NB4 (cell line): ENCODE results near the gene KCNQ5.

ENCODE experiments used
- DNase-seq: peaks from one replicate; pipeline ENCODE4 v3.0.0; 2010; ENCODE audit warnings: low read depth
- H3K4me3 ChIP-seq: one replicate; pipeline ENCODE4 v1.5.1; 2011; ENCODE audit warnings: mild to moderate bottlenecking, low read depth, low read length, moderate library complexity
- MAX ChIP-seq: IDR thresholded peaks from 2 replicates; pipeline ENCODE4 v1.6.1; 2011; ENCODE audit warnings: low read depth, low read length
- MYC ChIP-seq: IDR thresholded peaks from 2 replicates; pipeline ENCODE4 v1.6.1; 2011; ENCODE audit warnings: low read depth, low read length
- POLR2A ChIP-seq: IDR thresholded peaks from 2 replicates; pipeline ENCODE4 v1.6.1; 2011; ENCODE audit warnings: mild to moderate bottlenecking; ENCODE audit not compliant: insufficient read length; ENCODE audit errors: extremely low read depth
- TF ChIP-seq, protein P1 (sequence below): IDR thresholded peaks from one replicate; pipeline ENCODE4 v1.5.1; 2012; ENCODE audit warnings: low read depth, low read length

The KCNQ5 gene

DNA sequence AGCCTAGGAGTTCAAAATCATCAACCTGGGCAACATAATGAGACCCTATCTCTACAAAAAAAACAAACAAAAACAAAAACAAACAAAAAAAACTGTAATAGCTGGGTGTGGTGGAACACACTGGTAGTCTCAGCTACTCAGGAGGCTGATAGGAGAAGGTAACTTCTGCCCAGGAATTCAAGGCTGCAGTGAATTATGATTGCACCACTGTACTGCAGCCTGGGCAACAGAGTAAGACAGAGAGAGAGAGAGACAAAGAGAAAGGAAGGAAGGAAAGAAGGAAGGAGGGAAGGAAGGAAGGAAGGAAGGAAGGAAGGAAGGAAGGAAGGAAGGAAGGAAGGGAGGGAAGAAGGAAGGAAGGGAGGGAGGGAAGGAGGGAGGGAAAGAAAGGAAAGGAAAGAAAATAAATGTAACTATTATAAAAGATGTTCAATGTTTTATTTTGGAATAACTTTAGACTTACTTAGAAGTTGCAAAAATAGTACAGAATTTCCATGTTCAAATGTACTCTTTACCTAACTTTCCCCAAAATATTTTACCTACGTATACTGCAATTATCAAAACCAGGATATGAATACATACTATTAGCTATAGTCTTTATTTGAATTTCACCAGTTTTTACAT, 428.2 kb downstream of the KCNQ5 start:
- DNase-seq: no peak
- H3K4me3 ChIP-seq: no peak overlapping the region
- TF ChIP-seq POLR2A (no peak), MAX (no peak)

GRCh38 chr6:73050706-73051105, 428.8 kb downstream of the KCNQ5 start:
- TF ChIP-seq, protein P1, sequence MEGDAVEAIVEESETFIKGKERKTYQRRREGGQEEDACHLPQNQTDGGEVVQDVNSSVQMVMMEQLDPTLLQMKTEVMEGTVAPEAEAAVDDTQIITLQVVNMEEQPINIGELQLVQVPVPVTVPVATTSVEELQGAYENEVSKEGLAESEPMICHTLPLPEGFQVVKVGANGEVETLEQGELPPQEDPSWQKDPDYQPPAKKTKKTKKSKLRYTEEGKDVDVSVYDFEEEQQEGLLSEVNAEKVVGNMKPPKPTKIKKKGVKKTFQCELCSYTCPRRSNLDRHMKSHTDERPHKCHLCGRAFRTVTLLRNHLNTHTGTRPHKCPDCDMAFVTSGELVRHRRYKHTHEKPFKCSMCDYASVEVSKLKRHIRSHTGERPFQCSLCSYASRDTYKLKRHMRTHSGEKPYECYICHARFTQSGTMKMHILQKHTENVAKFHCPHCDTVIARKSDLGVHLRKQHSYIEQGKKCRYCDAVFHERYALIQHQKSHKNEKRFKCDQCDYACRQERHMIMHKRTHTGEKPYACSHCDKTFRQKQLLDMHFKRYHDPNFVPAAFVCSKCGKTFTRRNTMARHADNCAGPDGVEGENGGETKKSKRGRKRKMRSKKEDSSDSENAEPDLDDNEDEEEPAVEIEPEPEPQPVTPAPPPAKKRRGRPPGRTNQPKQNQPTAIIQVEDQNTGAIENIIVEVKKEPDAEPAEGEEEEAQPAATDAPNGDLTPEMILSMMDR: no peak
- TF ChIP-seq MYC: no peak
- no peak for TF ChIP-seq MAX
- no peak for TF ChIP-seq POLR2A
- no peak for DNase-seq
- no peak overlapping the region for H3K4me3 ChIP-seq

GRCh38 chr6:73051147-73051546, 429.3 kb downstream of the KCNQ5 start:
- H3K4me3 ChIP-seq: no peak overlapping the region
- no peak for DNase-seq
- TF ChIP-seq POLR2A: no peak
- TF ChIP-seq, protein P1: no peak
- TF ChIP-seq MAX: no peak
- no peak for TF ChIP-seq MYC

DNA sequence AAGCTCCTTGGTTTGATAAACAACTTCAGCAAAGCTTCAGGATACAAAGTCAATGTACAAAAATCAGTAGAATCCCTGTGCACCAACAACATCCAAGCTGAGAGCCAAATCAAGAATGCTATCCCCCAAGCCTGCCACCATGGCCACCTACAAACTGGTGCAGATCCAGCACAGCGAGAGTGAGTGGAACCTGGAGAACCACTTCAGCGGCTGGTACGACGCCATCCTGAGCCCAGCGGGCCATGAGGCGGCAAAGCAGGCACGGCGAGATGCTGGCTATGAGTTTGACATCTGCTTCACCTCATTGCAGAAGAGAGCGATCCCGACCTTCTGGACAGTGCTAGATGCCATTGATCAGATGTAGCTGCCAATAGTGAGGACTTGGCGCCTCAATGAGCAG, 433.1 kb downstream of the KCNQ5 start:
- no peak overlapping the region for H3K4me3 ChIP-seq
- TF ChIP-seq MAX (no peak), MYC (no peak), POLR2A (no peak)
- TF ChIP-seq, protein P1: no peak

GRCh38 chr6:73058736-73059135, 436.9 kb downstream of the KCNQ5 start:
- TF ChIP-seq, protein P1: no peak
- no peak for TF ChIP-seq MAX
- no peak for TF ChIP-seq POLR2A
- no peak for TF ChIP-seq MYC
- H3K4me3 ChIP-seq: no peak overlapping the region
- DNase-seq: no peak

More for the DNA sequence above, 433.1 kb downstream of the KCNQ5 start:
- no peak for DNase-seq

- TF ChIP-seq MAX: no peak
- no peak for TF ChIP-seq POLR2A
- TF ChIP-seq, protein P1: no peak
- no peak for TF ChIP-seq MYC
- no peak for DNase-seq
Measured at GRCh38 chr6:73062130-73062529, 440.3 kb downstream of the KCNQ5 start.

More at GRCh38 chr6:73062130-73062529, 440.3 kb downstream of the KCNQ5 start:
- no peak overlapping the region for H3K4me3 ChIP-seq
